RWPE1 (cell line): ENCODE results near the gene TRPC4AP.

Source experiments
- CTCF ChIA-PET: fragments of 350-600 bp; sonication (Branson Sonifier 250); formaldehyde crosslinking; extraction: SDS; loops from one replicate; lab custom pipeline; 2021; lab: Yijun Ruan, JAX
- POLR2A ChIA-PET: fragments of 400-600 bp; formaldehyde crosslinking; extraction: SDS; loops from one replicate; lab custom pipeline; 2020; ENCODE audit warnings: antibody characterized with exemption; ENCODE audit not compliant: low non-redundant PET; lab: Yijun Ruan, JAX
- DNase-seq: peaks from one replicate; pipeline ENCODE4 v3.0.0; 2012; ENCODE audit warnings: low spot score
- H3K27ac ChIP-seq: fragments of 450-650 bp; 2 replicates; pipeline ENCODE4 v1.5.1; 2017
- TF ChIP-seq, protein P1 (sequence below): fragments of 450-650 bp; conservative IDR thresholded peaks from 2 replicates; pipeline ENCODE4 v1.5.1; 2017; ENCODE audit warnings: low read depth, mild to moderate bottlenecking

The TRPC4AP gene

DNA sequence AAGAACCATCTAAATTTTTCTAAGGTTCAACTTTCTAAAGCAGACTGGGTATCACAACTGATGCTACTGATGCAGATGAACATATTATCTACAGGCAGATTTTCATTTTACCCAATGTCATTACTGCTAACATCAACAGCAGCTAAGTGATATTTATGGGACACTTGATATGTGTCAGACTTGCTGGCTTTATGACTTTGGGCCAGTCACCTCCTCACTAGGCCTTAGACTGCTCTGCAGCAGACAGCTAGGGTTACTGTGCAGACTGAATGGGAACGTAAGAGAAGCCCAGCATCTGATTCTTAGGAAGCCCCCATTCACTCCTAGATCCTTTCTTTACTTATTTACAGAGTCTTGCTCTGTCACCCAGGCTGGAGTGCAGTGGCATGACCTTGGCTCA is 70.8 kb downstream of the TRPC4AP start:
- no peak for DNase-seq
- TF ChIP-seq, protein P1, sequence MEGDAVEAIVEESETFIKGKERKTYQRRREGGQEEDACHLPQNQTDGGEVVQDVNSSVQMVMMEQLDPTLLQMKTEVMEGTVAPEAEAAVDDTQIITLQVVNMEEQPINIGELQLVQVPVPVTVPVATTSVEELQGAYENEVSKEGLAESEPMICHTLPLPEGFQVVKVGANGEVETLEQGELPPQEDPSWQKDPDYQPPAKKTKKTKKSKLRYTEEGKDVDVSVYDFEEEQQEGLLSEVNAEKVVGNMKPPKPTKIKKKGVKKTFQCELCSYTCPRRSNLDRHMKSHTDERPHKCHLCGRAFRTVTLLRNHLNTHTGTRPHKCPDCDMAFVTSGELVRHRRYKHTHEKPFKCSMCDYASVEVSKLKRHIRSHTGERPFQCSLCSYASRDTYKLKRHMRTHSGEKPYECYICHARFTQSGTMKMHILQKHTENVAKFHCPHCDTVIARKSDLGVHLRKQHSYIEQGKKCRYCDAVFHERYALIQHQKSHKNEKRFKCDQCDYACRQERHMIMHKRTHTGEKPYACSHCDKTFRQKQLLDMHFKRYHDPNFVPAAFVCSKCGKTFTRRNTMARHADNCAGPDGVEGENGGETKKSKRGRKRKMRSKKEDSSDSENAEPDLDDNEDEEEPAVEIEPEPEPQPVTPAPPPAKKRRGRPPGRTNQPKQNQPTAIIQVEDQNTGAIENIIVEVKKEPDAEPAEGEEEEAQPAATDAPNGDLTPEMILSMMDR, result no peak
- ChIA-PET POLR2A (no interaction called here), CTCF (no interaction called here)
- no peak overlapping the region for H3K27ac ChIP-seq

- ChIA-PET CTCF (no interaction called here), POLR2A (no interaction called here)
- TF ChIP-seq, protein P1, result no peak
- H3K27ac ChIP-seq, result peak overlapping the region; percentile 30
- DNase-seq, result no peak
These were observed 71.5 kb downstream of the TRPC4AP start for GRCh38 chr20:35021063-35021462.

- ChIA-PET POLR2A (no interaction called here), CTCF (no interaction called here)
- peak overlapping the region; percentile 30 for H3K27ac ChIP-seq
- no peak for DNase-seq
- TF ChIP-seq, protein P1, result no peak
These were observed 72.3 kb downstream of the TRPC4AP start for GRCh38 chr20:35020108-35020928.

- DNase-seq, result no peak
- ChIA-PET POLR2A (no interaction called here), CTCF (no interaction called here)
- peak overlapping the region; percentile 42 for H3K27ac ChIP-seq
- TF ChIP-seq, protein P1, result no peak
These were observed 73.8 kb downstream of the TRPC4AP start for GRCh38 chr20:35018590-35019371.

GRCh38 chr20:35017099-35017835 is 75.3 kb downstream of the TRPC4AP start:
- POLR2A ChIA-PET, result no interaction called here
- no peak overlapping the region for H3K27ac ChIP-seq
- TF ChIP-seq, protein P1, result no peak
- CTCF ChIA-PET, result interaction anchor here (1.1 kb wide), 1 partner anchor 20 kb away, joined by 4 read pairs; no protein-coding TSS in a partner anchor
- DNase-seq, result no peak

DNA sequence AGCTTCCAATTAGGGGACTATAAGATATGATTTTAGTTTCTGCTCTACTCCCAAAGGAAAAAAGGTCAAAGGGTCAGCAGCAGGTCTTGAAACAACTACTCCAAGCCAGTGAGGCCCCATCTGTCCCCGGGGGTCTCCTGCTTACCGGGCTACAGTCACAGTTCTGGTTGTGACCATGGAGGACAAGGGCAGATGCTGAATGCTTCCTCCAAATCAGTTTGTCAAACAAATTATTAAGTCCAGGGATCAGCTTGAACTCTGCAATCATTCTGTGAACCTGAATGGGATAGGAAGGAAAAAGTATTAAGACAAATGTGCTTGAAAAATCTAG is 76.8 kb downstream of the TRPC4AP start:
- no peak for DNase-seq
- ChIA-PET POLR2A (no interaction called here), CTCF (interaction anchor here (0.6 to 0.7 kb wide), 2 partner anchors 142 to 545 kb away, joined by 3 read pairs; no protein-coding TSS in a partner anchor)
- TF ChIP-seq, protein P1, result no peak
- H3K27ac ChIP-seq, result no peak overlapping the region
